PC-3 (cell line): ENCODE measurements around the gene CASQ1. TPM values are rescaled to one million over a fixed set of nuclear protein-coding genes. Genes with fewer than 3 reads are reported as not detected.

Experiments used
- ATAC-seq: fragments of 200-7000 bp; cut with Tn5 transposase; 2 replicates; pipeline ENCODE4 v1.9.1; 2020; ENCODE audit warnings: mild to moderate bottlenecking, moderate library complexity
- BruUV-seq: library from RNA; stranded (reverse); fragments of 400-500 nt; replicated peaks from 2 replicates; lab custom pipeline; 2021; lab: Mats Ljungman, UMichigan
- CTCF ChIA-PET: fragments of 300-600 bp; sonication (Branson Sonifier 250); formaldehyde crosslinking; loops from one replicate; lab custom pipeline; 2022; ENCODE audit warnings: antibody characterized with exemption; lab: Charles Lee
- POLR2A ChIA-PET: fragments of 300-600 bp; sonication (Branson Sonifier 250); formaldehyde crosslinking; loops from one replicate; lab custom pipeline; 2022; ENCODE audit warnings: antibody characterized with exemption; ENCODE audit not compliant: unreplicated experiment; lab: Charles Lee
- DNase-seq: peaks from one replicate; pipeline ENCODE4 v3.0.0-alpha.2; 2015
- H2AFZ ChIP-seq: fragments of 300-600 bp; sonication (generic); 2 replicates; pipeline ENCODE4 v1.6.0; 2016; ENCODE audit warnings: antibody characterized with exemption, low read length
- H3F3A ChIP-seq: fragments of 300-600 bp; sonication (generic); one replicate; pipeline ENCODE4 v1.6.0; 2017; ENCODE audit warnings: antibody characterized with exemption, low read length, control low read depth, mild to moderate bottlenecking; ENCODE audit not compliant: unreplicated experiment
- H3K27ac ChIP-seq: fragments of 300-600 bp; sonication (generic); 2 replicates; pipeline ENCODE4 v1.5.1; 2016; ENCODE audit warnings: mild to moderate bottlenecking, low read length
- H3K27me3 ChIP-seq: fragments of 300-600 bp; sonication (generic); 2 replicates; pipeline ENCODE4 v1.6.1; 2016; ENCODE audit warnings: low read length, mixed read lengths
- H3K36me3 ChIP-seq: fragments of 300-600 bp; sonication (generic); 2 replicates; pipeline ENCODE4 v1.6.1; 2016; ENCODE audit warnings: low read depth, mixed run types, low read length, mixed read lengths
- H3K4me1 ChIP-seq: fragments of 300-600 bp; sonication (generic); 2 replicates; pipeline ENCODE4 v1.5.1; 2016; ENCODE audit warnings: low read length; ENCODE audit not compliant: insufficient read depth
- H3K4me2 ChIP-seq: fragments of 300-600 bp; sonication (generic); 2 replicates; pipeline ENCODE4 v1.6.0; 2016; ENCODE audit warnings: low read length
- H3K4me3 ChIP-seq: fragments of 300-600 bp; sonication (generic); 2 replicates; pipeline ENCODE4 v1.5.1; 2016; ENCODE audit warnings: mild to moderate bottlenecking, low read length, mixed read lengths
- H3K79me2 ChIP-seq: fragments of 300-600 bp; sonication (generic); 2 replicates; pipeline ENCODE4 v1.6.1; 2017; ENCODE audit warnings: low read length, mixed read lengths
- H3K9ac ChIP-seq: fragments of 300-600 bp; sonication (generic); 2 replicates; pipeline ENCODE4 v1.6.0; 2016; ENCODE audit warnings: mild to moderate bottlenecking, low read length
- H3K9me2 ChIP-seq: fragments of 300-600 bp; sonication (generic); replicated peaks from 2 replicates; pipeline ENCODE4 v1.6.1; 2016; ENCODE audit warnings: mixed run types, low read length, mixed read lengths
- H3K9me3 ChIP-seq: fragments of 300-600 bp; sonication (generic); 2 replicates; pipeline ENCODE4 v1.6.1; 2016; ENCODE audit warnings: low read length, mixed read lengths
- H4K20me1 ChIP-seq: fragments of 300-600 bp; sonication (generic); 2 replicates; pipeline ENCODE4 v1.6.1; 2016; ENCODE audit warnings: low read length, mixed read lengths
- EZH2 ChIP-seq: fragments of 300-600 bp; sonication (generic); IDR thresholded peaks from one replicate; pipeline ENCODE4 v1.6.1; 2017; ENCODE audit warnings: antibody characterized with exemption, mild to moderate bottlenecking, low read length; ENCODE audit not compliant: unreplicated experiment
- EZH2phosphoT487 ChIP-seq: fragments of 300-600 bp; sonication (generic); IDR thresholded peaks from 2 replicates; pipeline ENCODE4 v1.6.1; 2018; ENCODE audit warnings: mild to moderate bottlenecking, antibody characterized with exemption, low read length, borderline replicate concordance
- intact Hi-C: fragments of 100-400 bp; cut with micrococcal nuclease; formaldehyde crosslinking; loops from 2 replicates; pipeline ENCODE4 v1.9.0; 2023
- total RNA-seq: library from RNA; depleted of rRNA; stranded (reverse); fragments of >200 nt; gene quantifications from 2 replicates; pipeline ENCODE4 v1.2.3, GENCODE V29; 2014
- TF ChIP-seq, protein P1 (sequence below): fragments of 300-600 bp; sonication (generic); conservative IDR thresholded peaks from 2 replicates; pipeline ENCODE4 v1.5.1; 2017; ENCODE audit warnings: antibody characterized with exemption, low read depth, mild to moderate bottlenecking, low read length

Gene CASQ1
- total RNA-seq, 1 experiment from 2014 or later = not detected

DNA sequence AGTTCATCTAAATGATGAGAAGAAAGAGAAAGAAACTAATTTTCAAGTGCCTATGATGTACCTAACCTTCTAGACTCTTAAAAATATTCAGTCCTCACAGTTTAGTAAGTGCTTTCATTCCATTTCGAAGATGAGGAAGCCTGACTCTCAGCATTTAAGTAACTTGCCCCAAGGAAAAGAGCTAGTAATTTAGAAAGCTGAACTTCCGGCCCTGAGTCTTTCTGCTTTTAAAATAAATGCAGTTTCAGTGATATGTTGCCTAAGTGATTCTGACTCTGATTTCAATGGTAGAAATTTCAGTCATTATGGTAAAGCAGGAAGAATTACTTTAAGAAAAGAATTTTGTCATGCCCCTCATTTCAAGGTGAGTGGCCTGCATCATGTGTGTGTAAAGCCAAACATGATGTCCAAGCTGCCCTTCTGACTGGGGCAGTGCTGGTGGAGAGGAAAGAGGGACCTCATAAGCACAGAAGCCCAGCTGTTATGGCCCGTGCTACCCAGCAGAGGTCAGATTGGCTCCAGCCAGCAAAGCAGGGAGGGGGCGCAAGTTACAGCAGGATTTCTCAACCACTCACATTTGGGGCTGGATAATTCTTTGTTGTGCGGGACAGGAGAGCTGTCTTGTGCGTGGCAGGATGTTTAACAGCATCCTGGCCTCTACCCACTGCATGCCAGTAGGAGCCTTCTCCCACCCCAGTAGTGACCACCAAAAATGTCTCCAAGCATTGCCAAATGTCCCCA is 28.2 kb upstream of the CASQ1 start:
- ATAC-seq (peak; percentile 43; the same call in 1 of the 2 replicates), DNase-seq (no peak)
- BruUV-seq = no TSS peak
- POLR2A ChIA-PET = interaction anchor here (0.7 kb wide), 1 partner anchor 13 kb away, joined by 5 read pairs; no protein-coding TSS in a partner anchor
- no peaks in the 10 kb centered on the region for H3K9me2 ChIP-seq
- CTCF ChIA-PET = interaction anchor here (0.6 kb wide), 1 partner anchor 54 kb away, joined by 3 read pairs; no protein-coding TSS in a partner anchor
- no peaks in the 10 kb centered on the region for H3K79me2 ChIP-seq
- H3K9me3 ChIP-seq = no peaks in the 10 kb centered on the region
- no peak overlapping the region for H2AFZ ChIP-seq
- no peaks in the 10 kb centered on the region for H3K27me3 ChIP-seq
- intact Hi-C loops = no loop called here
- no peak overlapping the region for H3K4me3 ChIP-seq
- no peaks in the 10 kb centered on the region for H3K36me3 ChIP-seq
- H3K4me1 ChIP-seq = peaks cover 16% of the 10 kb centered on the region
- H4K20me1 ChIP-seq = no peaks in the 10 kb centered on the region
- H3K27ac ChIP-seq = no peak overlapping the region
- TF ChIP-seq EZH2 (no peak), EZH2phosphoT487 (no peak)
- TF ChIP-seq, protein P1, sequence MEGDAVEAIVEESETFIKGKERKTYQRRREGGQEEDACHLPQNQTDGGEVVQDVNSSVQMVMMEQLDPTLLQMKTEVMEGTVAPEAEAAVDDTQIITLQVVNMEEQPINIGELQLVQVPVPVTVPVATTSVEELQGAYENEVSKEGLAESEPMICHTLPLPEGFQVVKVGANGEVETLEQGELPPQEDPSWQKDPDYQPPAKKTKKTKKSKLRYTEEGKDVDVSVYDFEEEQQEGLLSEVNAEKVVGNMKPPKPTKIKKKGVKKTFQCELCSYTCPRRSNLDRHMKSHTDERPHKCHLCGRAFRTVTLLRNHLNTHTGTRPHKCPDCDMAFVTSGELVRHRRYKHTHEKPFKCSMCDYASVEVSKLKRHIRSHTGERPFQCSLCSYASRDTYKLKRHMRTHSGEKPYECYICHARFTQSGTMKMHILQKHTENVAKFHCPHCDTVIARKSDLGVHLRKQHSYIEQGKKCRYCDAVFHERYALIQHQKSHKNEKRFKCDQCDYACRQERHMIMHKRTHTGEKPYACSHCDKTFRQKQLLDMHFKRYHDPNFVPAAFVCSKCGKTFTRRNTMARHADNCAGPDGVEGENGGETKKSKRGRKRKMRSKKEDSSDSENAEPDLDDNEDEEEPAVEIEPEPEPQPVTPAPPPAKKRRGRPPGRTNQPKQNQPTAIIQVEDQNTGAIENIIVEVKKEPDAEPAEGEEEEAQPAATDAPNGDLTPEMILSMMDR = peak; percentile 57
- no peak overlapping the region for H3K4me2 ChIP-seq
- no peak overlapping the region for H3K9ac ChIP-seq
- no peaks in the 10 kb centered on the region for H3F3A ChIP-seq

GRCh38 chr1:160162931-160163330 is 27.4 kb upstream of the CASQ1 start:
- Histone ChIP-seq H3F3A (no peaks in the 10 kb centered on the region), H3K9me2 (no peaks in the 10 kb centered on the region), H3K27ac (no peak overlapping the region), H2AFZ (no peak overlapping the region), H3K4me1 (peaks cover 22% of the 10 kb centered on the region), H3K79me2 (no peaks in the 10 kb centered on the region), H3K4me2 (no peak overlapping the region), H3K4me3 (no peak overlapping the region), H3K36me3 (no peaks in the 10 kb centered on the region), H3K9me3 (no peaks in the 10 kb centered on the region), H3K27me3 (no peaks in the 10 kb centered on the region), H3K9ac (no peak overlapping the region), H4K20me1 (no peaks in the 10 kb centered on the region)
- POLR2A ChIA-PET = no interaction called here
- intact Hi-C loops = loop anchor here (1.0 kb wide), 1 partner anchor 62 kb away; no protein-coding TSS in a partner anchor
- no peak for TF ChIP-seq EZH2
- TF ChIP-seq, protein P1 = no peak
- TF ChIP-seq EZH2phosphoT487 = no peak
- ATAC-seq = no peak
- BruUV-seq = no TSS peak
- DNase-seq = no peak
- CTCF ChIA-PET = no interaction called here

DNA sequence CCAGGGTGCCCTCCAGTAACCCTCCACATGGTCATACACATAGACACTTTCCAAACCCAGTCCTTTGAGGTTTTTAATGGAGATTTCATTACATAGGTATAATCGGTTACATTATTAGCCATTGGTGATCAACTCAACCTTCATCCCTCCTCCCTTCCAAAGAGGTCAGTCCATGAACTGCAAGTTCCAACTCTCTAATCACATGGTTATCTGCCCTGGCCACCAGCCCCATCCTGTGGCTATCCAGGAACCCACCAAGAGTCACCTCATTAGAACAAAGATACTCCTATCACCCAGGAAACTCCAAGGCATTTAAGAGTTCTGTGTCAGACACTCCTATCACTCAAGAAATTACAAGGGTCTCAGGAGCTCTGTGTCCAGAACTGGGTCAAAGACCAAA is 26.8 kb upstream of the CASQ1 start:
- BruUV-seq = no TSS peak
- POLR2A ChIA-PET = no interaction called here
- CTCF ChIA-PET = no interaction called here

More for the DNA sequence above, 26.8 kb upstream of the CASQ1 start:
- Histone ChIP-seq H3F3A (no peaks in the 10 kb centered on the region), H3K9me3 (no peaks in the 10 kb centered on the region), H2AFZ (no peak overlapping the region), H3K9me2 (no peaks in the 10 kb centered on the region), H3K4me1 (peaks cover 22% of the 10 kb centered on the region), H3K9ac (no peak overlapping the region), H3K27me3 (no peaks in the 10 kb centered on the region), H3K4me2 (no peak overlapping the region), H3K4me3 (no peak overlapping the region), H3K27ac (no peak overlapping the region), H3K36me3 (no peaks in the 10 kb centered on the region), H3K79me2 (no peaks in the 10 kb centered on the region), H4K20me1 (no peaks in the 10 kb centered on the region)
- DNase-seq = peak; percentile 23
- intact Hi-C loops = loop anchor here (1.0 kb wide), 1 partner anchor 62 kb away; no protein-coding TSS in a partner anchor
- TF ChIP-seq EZH2 (no peak), EZH2phosphoT487 (no peak)
- TF ChIP-seq, protein P1 = peak; percentile 48
- no peak; the same call in 1 of the 2 replicates for ATAC-seq
